Nephron (organoid): Measurements from ENCODE around the gene PRR7.

ENCODE experiments used
- H3K27ac Mint-ChIP-seq, 3 experiments: 2 replicates each; pipeline ENCODE4 v1.8.0; 2020; ENCODE audit warnings: mixed read lengths in 3 of 3, mild to moderate bottlenecking in 2 of 3, moderate library complexity in 1 of 3
- H3K27me3 Mint-ChIP-seq: 2 replicates; pipeline ENCODE4 v1.8.0; 2021; ENCODE audit warnings: low read depth, mild to moderate bottlenecking, moderate library complexity, mixed read lengths
- H3K36me3 Mint-ChIP-seq: 2 replicates; pipeline ENCODE4 v1.8.0; 2020; ENCODE audit warnings: low read depth, mixed read lengths
- H3K4me1 Mint-ChIP-seq: 2 replicates; pipeline ENCODE4 v1.8.0; 2020; ENCODE audit warnings: mixed read lengths
- H3K4me3 Mint-ChIP-seq, 3 experiments: 2 replicates each; pipeline ENCODE4 v1.8.0; 2020; ENCODE audit warnings: mild to moderate bottlenecking in 3 of 3, mixed read lengths in 3 of 3, moderate library complexity in 2 of 3
- H3K9me3 Mint-ChIP-seq: 2 replicates; pipeline ENCODE4 v1.8.0; 2020; ENCODE audit warnings: mixed read lengths
- TF ChIP-seq, protein P1 (sequence below), 3 experiments: fragments of 200-600 bp; sonication (generic); IDR thresholded peaks; one replicate each; pipeline ENCODE4 v1.5.0; 2021; ENCODE audit warnings: antibody characterized with exemption in 3 of 3; ENCODE audit not compliant: unreplicated experiment in 3 of 3

The PRR7 gene

DNA sequence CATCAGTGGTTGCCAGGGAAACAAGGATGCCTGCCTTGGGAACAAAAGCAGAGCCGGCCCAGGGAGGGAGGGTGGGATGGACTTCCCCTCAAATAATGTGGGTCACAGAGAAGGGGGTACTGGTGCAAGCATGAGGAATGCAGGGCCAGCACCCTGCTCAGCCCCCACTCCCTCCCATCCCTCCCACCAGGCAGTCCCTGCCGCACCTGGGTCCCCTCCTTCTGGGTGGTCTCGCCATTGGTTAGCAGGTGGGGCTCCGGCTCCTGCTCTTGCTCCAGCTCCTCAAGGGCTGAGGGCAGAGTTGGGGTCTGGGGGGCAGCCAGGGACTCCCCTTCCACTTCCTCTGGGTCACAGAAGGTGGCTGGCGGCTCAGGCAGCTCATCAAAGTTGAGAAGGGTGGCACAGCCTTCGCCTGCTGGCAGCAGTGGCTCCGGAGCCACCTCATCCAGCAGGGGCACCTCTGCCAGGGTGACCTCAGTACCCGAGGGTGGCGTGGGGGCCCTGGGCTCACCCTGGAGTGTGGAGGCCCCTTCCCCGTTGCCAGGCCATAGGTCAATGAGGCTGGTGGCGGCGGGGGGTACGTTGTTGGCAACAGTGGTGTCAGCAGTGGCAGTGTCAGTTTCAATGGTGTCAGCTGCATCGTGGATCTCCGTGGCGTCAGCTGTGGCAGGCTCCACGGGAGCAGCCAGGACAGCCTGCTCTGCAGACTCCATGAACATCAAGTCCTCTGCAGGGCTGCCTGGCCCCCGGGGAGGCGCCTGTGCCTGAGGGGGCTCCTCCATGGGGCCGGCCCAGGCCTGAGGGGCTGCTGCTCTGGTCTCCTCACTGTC, 11.5 kb downstream of the PRR7 start:
- H3K4me1 Mint-ChIP-seq, result peaks cover 22% of the 10 kb centered on the region
- H3K27ac Mint-ChIP-seq, result peak overlapping the region; percentile 82 to 88 (median 82)
- TF ChIP-seq, protein P1, sequence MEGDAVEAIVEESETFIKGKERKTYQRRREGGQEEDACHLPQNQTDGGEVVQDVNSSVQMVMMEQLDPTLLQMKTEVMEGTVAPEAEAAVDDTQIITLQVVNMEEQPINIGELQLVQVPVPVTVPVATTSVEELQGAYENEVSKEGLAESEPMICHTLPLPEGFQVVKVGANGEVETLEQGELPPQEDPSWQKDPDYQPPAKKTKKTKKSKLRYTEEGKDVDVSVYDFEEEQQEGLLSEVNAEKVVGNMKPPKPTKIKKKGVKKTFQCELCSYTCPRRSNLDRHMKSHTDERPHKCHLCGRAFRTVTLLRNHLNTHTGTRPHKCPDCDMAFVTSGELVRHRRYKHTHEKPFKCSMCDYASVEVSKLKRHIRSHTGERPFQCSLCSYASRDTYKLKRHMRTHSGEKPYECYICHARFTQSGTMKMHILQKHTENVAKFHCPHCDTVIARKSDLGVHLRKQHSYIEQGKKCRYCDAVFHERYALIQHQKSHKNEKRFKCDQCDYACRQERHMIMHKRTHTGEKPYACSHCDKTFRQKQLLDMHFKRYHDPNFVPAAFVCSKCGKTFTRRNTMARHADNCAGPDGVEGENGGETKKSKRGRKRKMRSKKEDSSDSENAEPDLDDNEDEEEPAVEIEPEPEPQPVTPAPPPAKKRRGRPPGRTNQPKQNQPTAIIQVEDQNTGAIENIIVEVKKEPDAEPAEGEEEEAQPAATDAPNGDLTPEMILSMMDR (IDR thresholded peaks at IDR 0.05; ENCODE audit: unreplicated experiment in 3 of 3), result peak in 1 of 3 experiments; percentile 2
- peak overlapping the region; percentile 63 to 82 (median 75) for H3K4me3 Mint-ChIP-seq
- H3K27me3 Mint-ChIP-seq, result no peaks in the 10 kb centered on the region
- H3K9me3 Mint-ChIP-seq, result no peaks in the 10 kb centered on the region
- peaks cover 41% of the 10 kb centered on the region for H3K36me3 Mint-ChIP-seq

DNA sequence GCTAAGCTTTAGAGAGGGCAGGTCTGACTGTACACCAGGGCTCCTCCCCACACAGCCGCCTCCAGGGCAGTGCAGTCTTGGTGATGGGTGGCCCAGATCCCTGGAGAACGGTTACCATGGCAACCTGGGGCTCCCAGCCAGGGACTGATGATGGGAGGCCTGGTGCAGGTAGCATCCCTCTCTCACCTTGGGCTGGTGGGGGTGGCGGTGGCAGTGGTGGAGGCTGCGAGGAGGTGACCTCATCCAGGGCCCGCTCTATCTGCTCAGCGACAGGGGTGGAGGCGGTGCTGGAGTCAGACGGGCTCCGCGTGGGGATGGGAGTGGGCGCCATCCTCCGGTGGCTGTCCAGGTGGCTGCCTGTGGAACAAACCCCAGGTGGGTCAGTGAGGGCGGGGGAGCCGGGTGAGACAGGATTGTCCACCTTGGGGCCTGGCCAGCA, 12.3 kb downstream of the PRR7 start:
- no peaks in the 10 kb centered on the region for H3K9me3 Mint-ChIP-seq
- H3K4me3 Mint-ChIP-seq, result no peak overlapping the region
- TF ChIP-seq, protein P1 (IDR thresholded peaks at IDR 0.05; ENCODE audit: unreplicated experiment in 3 of 3), result no peak
- H3K4me1 Mint-ChIP-seq, result peaks cover 22% of the 10 kb centered on the region
- H3K27ac Mint-ChIP-seq, result no peak overlapping the region
- peaks cover 49% of the 10 kb centered on the region for H3K36me3 Mint-ChIP-seq
- H3K27me3 Mint-ChIP-seq, result no peaks in the 10 kb centered on the region

DNA sequence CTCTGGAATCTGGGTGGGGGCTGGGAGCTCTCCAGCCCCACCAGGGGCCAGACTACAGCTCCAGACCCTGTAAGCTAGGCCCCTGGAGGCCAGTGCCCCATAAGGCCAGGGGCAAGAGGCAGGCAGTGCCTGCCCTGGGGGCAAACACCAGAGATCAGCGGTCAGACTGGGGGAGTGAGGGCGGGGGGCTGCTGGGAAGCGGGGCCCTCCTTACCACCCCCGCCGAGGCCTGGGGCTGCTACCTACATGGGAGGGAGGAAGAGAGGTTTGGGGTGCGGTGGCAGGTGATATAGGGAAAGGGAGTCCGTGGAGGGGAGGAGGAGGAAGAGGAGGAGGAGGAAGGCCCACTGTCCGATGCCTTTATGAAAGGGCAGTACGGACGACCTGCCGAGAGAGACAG, 12.7 kb downstream of the PRR7 start:
- Mint-ChIP-seq H3K36me3 (peaks cover 49% of the 10 kb centered on the region), H3K27ac (peak overlapping the region in 1 of 3 experiments; percentile 28), H3K9me3 (no peaks in the 10 kb centered on the region), H3K27me3 (no peaks in the 10 kb centered on the region), H3K4me1 (peaks cover 22% of the 10 kb centered on the region), H3K4me3 (no peak overlapping the region)
- TF ChIP-seq, protein P1 (IDR thresholded peaks at IDR 0.05; ENCODE audit: unreplicated experiment in 3 of 3), result no peak

DNA sequence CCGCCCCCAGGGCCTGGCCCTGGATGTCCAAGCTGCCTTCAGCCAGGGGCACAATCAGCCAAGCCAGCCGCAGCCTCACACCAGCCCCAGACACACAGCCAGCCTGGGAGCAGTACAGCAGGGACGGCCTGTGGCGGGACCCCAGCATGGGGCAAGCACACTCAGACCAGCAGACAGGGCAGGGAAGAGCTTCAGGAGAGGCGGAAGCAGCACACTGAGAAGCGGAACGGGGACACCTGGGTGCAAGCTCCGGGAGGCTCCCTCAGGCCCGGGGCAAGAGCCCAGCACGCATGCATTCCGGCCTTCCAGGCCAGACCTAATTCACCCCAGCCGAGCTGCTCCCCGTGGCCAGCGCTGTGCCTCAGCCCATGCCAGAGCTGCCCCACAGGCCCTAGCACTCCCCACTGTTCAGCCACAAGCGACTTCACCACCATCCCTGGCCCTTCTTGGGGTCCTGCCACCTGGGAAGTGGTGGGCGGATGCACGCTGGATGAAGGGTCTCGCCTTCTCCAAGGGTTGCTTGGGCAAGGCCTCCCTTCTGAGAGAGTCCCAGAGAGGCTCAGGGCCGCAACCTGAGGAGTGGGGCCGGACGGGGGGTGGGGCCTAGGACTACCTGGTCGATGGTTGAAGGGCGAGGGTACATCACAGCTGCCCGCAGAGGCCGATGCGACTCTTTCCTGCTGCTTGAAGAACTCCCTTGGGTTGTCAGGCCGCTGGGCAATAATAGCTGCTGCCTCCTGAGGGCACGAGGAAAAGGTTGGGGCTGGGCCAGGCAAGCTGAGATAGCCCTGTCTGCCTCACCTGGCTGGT, 13.4 kb downstream of the PRR7 start:
- Mint-ChIP-seq H3K27ac (peak overlapping the region in 1 of 3 experiments; percentile 28), H3K9me3 (no peaks in the 10 kb centered on the region), H3K27me3 (no peaks in the 10 kb centered on the region), H3K4me1 (peaks cover 22% of the 10 kb centered on the region), H3K36me3 (peaks cover 54% of the 10 kb centered on the region), H3K4me3 (no peak overlapping the region)
- TF ChIP-seq, protein P1 (IDR thresholded peaks at IDR 0.05; ENCODE audit: unreplicated experiment in 3 of 3), result no peak

DNA sequence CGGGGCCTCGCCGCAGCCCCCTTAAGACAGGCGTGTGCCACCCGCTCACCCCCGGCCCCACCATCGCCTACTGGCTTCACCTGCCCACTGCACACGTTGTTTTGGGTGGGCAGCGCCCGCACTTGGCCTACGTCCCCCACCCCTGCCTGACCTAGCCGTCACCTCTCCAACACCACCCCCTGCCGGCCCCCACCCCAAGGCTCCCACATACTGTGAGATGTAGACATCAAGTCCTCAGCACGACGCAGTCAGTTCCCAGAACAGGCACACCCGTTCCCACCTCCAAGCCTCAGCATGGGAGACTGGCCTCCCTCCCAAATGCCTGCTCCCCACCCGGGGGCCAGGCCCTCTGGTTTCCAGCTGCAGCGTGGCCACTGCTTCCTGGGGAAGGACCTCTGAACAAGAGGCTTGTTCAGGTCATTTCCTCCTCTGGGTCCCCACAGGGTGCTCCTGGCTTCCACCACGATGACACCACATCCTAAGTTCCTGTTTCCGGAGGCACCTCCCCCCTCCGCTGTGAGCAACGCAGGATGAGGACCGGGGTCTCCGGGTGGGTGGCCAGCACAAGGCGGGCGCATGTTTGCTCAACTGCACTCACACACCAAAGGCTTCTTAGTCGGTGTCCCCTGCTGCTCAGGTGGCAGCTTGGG, 15.5 kb downstream of the PRR7 start:
- Mint-ChIP-seq H3K36me3 (peaks cover 68% of the 10 kb centered on the region), H3K27ac (no peak overlapping the region), H3K4me1 (peaks cover 10% of the 10 kb centered on the region), H3K9me3 (peaks cover 3% of the 10 kb centered on the region), H3K27me3 (no peaks in the 10 kb centered on the region), H3K4me3 (no peak overlapping the region)
- TF ChIP-seq, protein P1 (IDR thresholded peaks at IDR 0.05; ENCODE audit: unreplicated experiment in 3 of 3), result no peak
